Spleen (tissue), 7 donors: ENCODE measurements around the gene PCNX1.

ENCODE experiments used
- POLR2A ChIP-seq, 3 donors: fragments of 450-650 bp; IDR thresholded peaks; one replicate each; pipeline ENCODE4 v1.5.1; 2017; ENCODE audit warnings: antibody characterized with exemption in 3 of 3, mild to moderate bottlenecking in 1 of 3
- TF ChIP-seq, protein P1 (sequence below), 11 experiments: fragments of 200-600 bp in 7 of 11; fragments of 450-650 bp in 4 of 11; sonication (generic) in 4 of 11; IDR thresholded peaks in 8 of 11; conservative IDR thresholded peaks in 3 of 11; 1 replicate in 7 of 11; 2 replicates in 4 of 11; pipeline versions ENCODE4 v1.4.0 to v1.8.0; 2016 to 2021; ENCODE audit warnings: antibody characterized with exemption in 11 of 11, inconsistent platforms in 4 of 11, mild to moderate bottlenecking in 1 of 11
- donor health status: DM: no; HTN: no; CAD: no; lungs with moderate emphysema.
- donor health status: DM: no; HTN: no; CAD: no.
- donor health status: DM: no; HTN: no; CAD: no.

DNA sequence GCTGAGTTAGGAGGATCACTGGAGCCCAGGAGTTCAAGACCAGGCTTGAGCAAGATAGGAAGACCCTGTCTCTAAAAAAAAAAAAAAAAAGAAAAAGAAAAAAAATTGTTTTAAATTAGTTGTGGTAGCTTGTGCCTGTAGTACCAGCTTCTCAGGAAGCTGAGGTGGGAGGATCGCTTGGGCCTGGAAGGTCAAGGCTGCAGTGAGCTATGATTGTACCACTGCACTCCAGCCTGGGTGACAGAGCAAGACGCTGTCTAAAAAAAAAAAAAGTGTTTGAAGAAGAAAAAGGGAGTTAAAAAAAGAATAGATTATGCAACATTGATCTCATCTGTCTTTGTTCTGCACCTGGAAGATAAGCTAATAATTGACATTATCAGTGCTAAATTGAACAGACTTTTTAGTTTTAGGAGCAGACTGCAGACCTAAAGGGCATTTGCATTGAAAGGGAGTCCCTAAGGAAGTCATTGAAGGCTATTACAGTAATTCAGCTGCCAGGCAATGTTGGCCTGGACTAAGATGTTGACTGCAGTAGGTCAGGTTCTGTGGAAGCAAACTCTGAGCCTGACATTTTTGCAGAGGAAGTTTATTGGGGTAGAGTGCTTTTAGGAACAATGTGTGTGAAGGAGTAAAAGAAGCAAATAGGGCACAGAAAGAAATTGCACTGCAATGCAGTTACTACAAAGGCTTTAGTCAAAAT is 215.8 kb downstream of the PCNX1 start:
- no peak for TF ChIP-seq POLR2A (IDR thresholded peaks at IDR 0.05)
- TF ChIP-seq, protein P1, sequence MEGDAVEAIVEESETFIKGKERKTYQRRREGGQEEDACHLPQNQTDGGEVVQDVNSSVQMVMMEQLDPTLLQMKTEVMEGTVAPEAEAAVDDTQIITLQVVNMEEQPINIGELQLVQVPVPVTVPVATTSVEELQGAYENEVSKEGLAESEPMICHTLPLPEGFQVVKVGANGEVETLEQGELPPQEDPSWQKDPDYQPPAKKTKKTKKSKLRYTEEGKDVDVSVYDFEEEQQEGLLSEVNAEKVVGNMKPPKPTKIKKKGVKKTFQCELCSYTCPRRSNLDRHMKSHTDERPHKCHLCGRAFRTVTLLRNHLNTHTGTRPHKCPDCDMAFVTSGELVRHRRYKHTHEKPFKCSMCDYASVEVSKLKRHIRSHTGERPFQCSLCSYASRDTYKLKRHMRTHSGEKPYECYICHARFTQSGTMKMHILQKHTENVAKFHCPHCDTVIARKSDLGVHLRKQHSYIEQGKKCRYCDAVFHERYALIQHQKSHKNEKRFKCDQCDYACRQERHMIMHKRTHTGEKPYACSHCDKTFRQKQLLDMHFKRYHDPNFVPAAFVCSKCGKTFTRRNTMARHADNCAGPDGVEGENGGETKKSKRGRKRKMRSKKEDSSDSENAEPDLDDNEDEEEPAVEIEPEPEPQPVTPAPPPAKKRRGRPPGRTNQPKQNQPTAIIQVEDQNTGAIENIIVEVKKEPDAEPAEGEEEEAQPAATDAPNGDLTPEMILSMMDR (IDR thresholded peaks at IDR 0.05 in 8 of 11, conservative IDR thresholded peaks at IDR 0.05 in 3 of 11): no peak
